Smooth muscle cell of the pulmonary artery (primary cell): ENCODE measurements around the gene CAMK2N1. TPM values are rescaled to one million over a fixed set of nuclear protein-coding genes. Genes with fewer than 3 reads are reported as not detected.

ENCODE experiments used
- total RNA-seq: library from RNA; depleted of rRNA; stranded (reverse); fragments of >200 nt; gene quantifications from 2 replicates; pipeline ENCODE4 v1.2.3, GENCODE V29; 2014

CAMK2N1 gene
- 7.2 and 16.1 TPM in 2 replicates for total RNA-seq

DNA sequence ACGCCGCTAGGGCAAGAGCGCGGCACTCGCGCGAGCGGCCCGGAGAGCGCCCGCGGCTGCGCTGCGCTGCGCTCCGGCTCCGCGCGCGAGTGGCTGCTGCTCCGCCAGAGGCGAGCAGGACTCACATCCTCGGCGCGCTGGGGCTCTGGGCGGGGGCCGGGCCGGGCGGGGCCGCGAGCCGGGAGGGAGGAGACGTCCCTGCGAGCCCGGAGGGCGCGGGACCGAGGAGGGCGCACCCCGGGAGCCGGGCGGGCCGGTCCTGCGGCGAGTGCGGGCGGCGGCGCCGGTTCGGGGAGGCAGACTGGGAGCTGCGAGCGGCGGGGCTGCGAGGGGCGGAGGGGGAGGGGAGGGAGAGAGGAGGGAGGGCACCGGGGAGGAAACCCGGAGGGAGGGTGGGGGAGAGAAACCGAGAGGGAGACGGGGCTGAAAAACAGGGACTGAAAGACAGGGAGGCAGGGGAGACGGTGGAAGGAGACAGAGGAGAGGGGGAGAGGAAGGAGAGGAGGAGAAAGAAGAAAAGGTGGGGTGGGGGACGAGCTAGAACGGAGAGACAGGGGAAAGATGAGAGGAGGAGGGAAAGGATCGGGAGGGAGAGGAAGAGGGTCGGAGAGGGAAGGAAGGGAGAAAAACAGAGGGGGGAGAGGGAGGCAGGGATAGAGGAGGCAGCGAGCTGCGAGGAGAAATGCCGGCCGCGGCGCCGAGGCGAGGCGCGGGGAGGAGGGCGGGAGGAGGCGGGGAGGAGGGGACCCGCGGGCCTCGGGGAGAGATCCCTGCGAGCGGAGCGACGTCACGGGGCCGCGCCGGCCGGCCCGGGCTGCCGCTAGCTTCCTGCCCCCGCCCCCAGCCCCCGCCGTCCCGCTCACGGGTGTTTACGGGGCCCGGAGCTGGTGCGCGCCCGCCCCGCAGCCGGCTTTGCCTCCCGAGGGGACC is at the start of gene CAMK2N1:
Gene CAMK2N1, minus strand, starts transcription at position 684 of the 930 bp plus-strand sequence. CDS start 831 bp downstream, outside the sequence.

DNA sequence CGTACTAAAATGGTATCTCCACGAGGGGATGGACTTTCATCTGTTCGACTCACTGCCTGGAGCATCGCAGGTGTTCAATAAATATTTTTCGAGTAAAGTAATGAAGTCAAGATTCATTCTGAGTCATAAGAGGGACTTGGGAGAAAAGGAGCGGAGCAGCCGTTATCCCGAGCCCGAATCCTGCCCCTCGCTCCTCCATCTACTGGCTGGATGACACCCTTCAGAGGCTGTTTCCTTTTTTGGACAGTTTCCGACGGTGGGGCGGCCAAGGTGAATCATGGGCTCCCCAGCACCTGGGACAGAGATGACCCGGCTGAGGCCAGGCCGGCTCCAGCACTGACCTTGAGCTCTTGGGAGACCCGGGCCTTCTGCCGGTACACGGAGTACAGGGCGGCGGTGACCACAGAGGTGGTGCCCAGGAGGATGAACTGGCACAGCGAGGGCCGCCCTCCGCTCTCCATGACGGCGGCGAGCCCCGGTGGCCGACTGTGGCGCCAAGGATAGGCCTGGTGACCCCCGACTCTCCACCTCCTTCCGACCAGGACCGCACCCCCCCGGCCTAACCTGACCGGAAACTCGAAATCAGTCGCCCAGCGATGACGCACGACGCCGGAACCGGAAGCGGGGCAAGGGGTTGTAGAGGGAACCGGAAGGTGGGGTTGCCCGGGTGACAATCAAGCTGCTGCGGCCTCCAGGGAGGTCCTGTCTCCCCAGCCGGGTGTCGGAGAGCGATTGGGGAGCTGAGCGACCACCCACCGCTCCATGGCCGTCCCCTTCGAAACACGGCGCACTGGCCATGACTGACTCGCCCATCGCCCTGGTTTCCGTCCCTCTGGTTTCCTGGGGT is 21.8 kb upstream of the CAMK2N1 start, which contains the start of gene MUL1:
Gene MUL1, minus strand, starts transcription at position 588 of the 847 bp plus-strand sequence. Its CDS starts 127 bp downstream, at position 461.

Other genes with a start within 250 kb of the CAMK2N1 start
- gene VWA5B1, start 195.3 kb downstream of the CAMK2N1 start, total RNA-seq: not detected in 2 replicates
- 28.2 and 29.8 TPM in 2 replicates for gene MUL1, start 21.9 kb upstream of the CAMK2N1 start, total RNA-seq
- gene FAM43B, start 66.4 kb upstream of the CAMK2N1 start, total RNA-seq: 0.07 and 0.13 TPM in 2 replicates
- 0.39 and 0.92 TPM in 2 replicates for gene CDA, start 102.9 kb upstream of the CAMK2N1 start, total RNA-seq
- gene PINK1, start 147.2 kb upstream of the CAMK2N1 start, total RNA-seq: 80.3 and 85.4 TPM in 2 replicates
- gene DDOST, start 175.2 kb upstream of the CAMK2N1 start, total RNA-seq: 424 and 493 TPM in 2 replicates
- gene KIF17, start 231.8 kb upstream of the CAMK2N1 start, total RNA-seq: 0.39 and 3.3 TPM in 2 replicates
- gene SH2D5, start 246.5 kb upstream of the CAMK2N1 start, total RNA-seq: 1.0 and 16.6 TPM in 2 replicates